DMS53 treated with DMSO at 0.1 percent for 48 hours (cell line): ENCODE results near the gene SERINC1.

Experiments used
- DNase-seq: peaks from one replicate; lab custom pipeline; 2025; ENCODE audit not compliant: unreplicated experiment; lab: John Stamatoyannopoulos, UW

The SERINC1 gene

DNA sequence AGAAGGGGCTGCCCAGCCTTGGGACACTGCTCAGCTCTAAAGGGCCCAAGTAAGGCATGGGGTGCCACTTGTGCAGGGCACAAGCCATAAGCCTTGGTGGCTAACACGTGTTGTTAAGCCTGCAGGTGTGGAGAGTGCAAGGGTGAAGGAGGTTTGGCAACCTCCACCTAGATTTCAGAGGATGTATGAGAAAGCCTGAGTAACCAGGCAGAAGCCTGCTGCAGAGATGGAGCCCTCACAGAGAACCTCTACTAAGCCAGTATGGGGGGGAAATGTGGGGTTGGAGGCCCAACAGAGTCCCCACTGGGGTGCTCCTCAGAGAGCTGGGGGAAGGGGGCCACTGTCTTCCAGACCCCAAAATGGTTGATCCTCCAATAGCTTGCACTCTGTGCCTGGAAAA, 32.6 kb downstream of the SERINC1 start:
- no peak for DNase-seq

- DNase-seq: no peak
These were observed 38.8 kb downstream of the SERINC1 start for GRCh38 chr6:122432816-122433215.

DNA sequence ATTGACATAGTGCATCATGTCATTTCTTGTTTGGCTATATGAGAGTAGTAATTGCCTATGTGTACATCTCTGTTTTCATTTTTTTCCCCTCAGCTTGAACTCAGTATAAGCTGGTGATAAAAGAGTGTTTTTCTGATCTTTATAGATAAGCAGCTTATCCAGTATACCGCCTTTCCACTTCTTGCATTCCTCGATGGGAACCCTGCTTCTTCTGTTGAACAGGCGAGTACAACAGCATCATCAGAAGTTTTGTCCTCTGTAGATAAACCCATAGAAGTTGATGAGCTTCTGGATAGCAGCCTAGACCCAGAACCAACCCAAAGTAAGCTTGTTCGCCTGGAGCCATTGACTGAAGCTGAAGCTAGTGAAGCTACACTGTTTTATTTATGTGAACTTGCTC, 39.8 kb downstream of the SERINC1 start:
- DNase-seq: no peak

DNA sequence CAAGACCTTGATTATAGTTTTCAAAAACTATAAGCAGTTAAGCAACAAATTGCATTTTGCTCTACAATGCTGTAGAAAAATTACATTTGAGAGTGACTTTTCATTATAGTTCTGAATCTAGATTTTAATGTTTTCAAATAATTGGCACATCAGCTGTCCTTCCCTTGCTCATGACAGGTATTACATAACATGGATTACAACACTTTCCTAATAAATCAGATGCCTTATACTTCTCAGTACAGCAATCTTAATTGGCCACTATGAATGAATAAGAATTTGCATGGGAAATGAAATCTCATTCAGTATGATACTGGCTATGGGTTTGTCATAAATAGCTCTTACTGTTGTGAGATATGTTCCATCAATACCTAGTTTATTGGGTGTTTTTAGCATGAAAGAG, 42.3 kb downstream of the SERINC1 start:
- no peak for DNase-seq

DNA sequence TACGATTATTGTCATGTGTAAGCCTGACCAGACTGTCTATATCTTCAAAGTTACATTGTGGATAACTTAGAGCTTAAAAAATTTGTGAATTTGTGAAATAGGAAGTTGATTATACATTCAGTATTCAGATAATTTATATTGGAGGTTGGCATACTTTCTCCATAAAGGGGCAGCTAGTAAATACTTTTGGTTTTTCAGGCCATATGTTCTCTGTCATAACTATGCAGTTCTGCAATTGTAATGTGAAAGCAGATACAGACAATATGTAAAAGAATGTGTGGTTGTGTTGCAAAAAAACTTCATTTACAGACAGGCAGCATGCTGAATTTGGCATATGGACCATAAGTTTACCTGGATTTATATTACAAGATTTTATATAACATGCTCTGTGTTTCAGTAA, 42.8 kb downstream of the SERINC1 start:
- no peak for DNase-seq

- DNase-seq: no peak
These were observed 45.0 kb downstream of the SERINC1 start for GRCh38 chr6:122426597-122426996.

DNA sequence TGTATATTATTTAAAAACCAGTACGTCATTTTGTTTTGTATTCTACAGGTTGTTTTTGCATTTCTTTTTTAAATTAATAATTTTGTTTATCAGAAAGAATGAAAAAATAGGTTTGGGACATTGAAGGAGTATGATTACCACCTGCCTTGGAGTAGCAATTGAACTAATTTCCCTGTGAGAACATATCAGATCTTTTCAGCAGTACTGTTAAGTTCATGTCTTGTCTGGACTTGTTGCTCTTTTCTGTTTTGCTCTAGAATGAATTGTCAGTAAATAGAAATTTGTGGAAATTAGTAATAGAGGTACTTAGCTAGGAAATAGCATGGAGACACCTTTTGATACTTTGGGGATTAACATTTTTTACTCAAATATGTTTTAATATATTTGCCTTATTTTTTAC, 47.9 kb downstream of the SERINC1 start:
- no peak for DNase-seq

DNA sequence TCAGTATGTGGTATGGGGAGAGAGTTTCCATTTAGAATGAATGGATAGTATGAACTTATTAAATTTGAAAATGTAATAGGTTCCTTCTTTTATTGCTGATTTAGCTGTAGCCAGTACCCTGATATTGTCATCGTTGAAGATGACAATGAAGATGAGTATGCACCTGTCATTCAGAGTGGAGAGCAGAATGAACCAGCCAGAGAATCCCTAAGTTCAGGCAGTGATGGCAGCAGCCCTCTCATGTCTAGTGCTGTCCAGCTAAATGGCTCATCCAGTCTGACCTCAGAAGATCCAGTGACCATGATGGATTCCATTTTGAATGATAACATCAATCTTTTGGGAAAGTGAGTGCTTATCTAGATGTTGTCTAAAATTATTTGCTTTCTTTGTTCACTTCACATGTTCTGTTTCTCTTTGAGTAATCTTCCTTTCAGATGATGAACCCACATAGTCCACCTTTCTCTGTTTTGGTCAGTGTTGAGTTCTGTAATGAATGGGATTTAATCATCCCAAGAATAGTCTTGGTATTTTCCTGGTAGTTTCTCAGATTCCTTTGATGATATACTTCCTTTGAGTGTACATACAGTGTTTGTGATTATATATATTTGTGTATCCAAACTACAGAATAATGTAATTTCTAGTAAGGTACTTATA, 48.9 kb downstream of the SERINC1 start:
- DNase-seq: no peak

GRCh38 chr6:122422003-122422402, 49.6 kb downstream of the SERINC1 start:
- no peak for DNase-seq

DNA sequence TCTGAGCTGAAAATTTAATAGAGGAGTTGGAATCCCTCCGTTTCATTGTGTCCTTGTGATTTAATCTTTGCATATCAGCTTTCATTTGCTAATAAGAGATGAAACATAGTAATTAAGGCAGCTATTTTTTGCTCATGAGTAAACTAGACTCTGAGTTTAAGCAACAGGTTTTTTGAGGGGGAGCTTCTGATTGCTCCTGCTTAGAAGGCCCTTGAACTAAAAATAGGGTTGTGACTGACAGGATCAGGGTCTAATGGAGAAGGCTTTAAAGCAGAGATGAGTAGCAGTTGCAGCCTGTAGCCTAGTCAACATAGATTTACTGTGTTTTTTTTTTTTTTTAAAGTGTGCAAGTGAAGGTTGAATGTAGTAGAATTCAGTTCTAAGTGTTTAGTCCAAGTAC, 54.8 kb downstream of the SERINC1 start:
- no peak for DNase-seq

DNA sequence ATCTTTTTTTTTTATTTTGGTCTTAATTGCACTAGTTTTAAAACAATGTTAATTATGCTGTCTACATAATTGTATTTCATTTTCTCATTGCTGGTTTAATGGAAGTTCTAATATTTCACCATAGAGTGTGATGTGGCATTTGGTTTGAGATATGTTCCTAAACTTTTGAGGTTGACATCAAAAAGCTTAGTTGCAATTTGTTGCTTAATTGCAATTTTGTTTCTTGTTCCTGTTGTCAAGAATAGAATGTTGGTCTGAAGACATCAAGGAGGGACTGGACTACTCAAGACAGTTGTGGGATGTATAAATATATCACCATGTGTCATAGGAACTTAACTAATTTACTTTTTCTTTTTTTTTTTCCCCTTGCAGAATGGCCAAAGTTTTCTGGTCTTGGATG, 59.6 kb downstream of the SERINC1 start:
- no peak for DNase-seq

GRCh38 chr6:122408702-122409458, 62.7 kb downstream of the SERINC1 start:
- no peak for DNase-seq

- no peak for DNase-seq
These were observed 63.4 kb downstream of the SERINC1 start for GRCh38 chr6:122408240-122408639.

DNA sequence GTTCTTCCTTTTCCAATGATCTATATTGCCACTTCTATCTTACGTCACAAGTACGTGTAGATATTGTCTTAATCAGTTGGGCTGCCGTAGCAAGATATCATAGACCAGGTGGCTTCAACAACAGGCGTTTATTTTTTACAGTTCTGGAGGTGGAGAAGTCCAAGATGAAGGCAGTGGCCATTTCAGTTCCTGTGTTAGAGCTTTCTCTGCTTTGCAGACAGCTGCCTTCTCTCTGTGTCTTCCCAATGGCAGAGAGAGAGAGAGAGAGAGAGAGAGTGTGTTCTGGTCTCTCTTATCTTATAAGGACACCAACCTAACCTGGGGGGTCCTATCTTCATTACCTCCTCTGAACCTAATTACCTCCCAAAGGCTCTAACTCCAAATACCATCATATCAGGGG, 63.9 kb downstream of the SERINC1 start:
- no peak for DNase-seq

DNA sequence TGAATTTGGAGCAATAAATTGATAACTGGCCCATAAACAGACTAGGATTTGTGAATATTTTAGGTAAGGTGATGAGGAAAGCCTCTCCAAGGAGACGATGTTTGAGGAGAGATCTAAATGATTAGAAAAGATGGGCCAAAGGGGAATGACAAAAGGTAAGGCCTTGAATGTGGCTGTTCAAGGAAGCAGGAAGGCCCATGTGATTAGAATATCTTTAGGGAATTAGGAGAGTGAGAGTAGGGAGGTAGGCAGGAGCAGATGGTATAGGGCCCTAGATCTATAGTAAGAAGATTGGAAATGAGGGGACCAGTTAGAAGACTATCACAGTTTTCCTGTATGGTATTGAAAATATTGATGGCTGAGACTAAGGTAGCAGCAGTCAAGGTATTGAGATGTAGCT, 65.4 kb downstream of the SERINC1 start:
- DNase-seq: no peak

- DNase-seq: no peak
These were observed 66.2 kb downstream of the SERINC1 start for GRCh38 chr6:122405417-122405816.

GRCh38 chr6:122404444-122404843, 67.2 kb downstream of the SERINC1 start:
- DNase-seq: no peak

DNA sequence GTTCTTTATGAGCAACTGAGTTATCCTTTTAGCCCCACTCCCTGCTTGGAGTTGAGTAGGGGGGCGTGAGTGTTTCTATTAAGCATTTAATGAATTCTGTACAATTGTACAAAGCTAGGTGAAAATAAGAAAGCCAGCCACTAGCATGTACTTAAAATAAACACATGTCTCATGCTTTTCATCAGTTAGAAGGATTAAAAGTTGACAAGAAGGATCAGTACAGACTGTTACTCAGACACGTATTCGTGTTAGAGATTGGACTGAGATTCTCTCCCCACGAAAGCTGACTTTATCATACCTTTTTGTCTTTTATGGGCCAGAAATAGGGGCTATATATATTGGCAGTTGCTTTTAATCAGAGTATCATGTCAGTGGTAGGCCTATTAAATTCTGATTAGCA, 70.5 kb downstream of the SERINC1 start:
- no peak for DNase-seq

- no peak for DNase-seq
These were observed 71.0 kb downstream of the SERINC1 start for GRCh38 chr6:122400462-122401089.

GRCh38 chr6:122400121-122400450, 71.5 kb downstream of the SERINC1 start:
- DNase-seq: no peak

DNA sequence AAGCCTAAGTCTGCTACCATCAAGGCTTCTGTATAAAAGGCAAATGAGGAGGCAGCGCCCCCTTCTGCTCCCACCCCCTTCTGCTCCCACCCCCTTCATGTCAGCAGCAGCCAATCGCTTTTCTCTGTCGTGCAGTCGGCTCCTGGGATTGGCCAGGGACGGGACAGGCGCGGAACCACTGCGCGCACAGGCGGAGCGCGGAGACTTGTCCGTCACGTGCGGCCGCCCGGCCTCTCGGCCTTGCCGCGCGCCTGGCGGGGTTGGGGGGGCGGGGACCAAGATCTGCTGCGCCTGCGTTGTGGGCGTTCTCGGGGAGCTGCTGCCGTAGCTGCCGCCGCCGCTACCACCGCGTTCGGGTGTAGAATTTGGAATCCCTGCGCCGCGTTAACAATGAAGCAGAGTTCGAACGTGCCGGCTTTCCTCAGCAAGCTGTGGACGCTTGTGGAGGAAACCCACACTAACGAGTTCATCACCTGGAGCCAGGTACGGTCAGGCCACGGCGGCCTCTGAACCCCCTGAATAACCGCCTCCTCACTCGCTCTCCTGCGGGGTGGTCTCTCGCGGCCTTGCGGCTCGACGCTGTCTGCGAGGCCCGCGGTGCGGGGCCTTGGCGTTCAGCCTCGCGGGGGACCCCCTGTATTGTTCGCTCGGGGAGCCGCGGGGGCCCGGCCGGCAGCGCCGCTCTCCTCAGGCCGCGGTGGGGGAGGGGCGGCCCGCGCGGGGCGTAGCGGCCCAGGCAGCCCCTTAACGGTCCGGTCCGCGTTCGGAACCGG, 72.1 kb downstream of the SERINC1 start, which contains the start of gene HSF2:
Gene HSF2 (plus strand): TSS at position 305 of the 773 bp plus-strand sequence. CDS start 86 bp downstream, at position 391.
- DNase-seq: peak; percentile 87

DNA sequence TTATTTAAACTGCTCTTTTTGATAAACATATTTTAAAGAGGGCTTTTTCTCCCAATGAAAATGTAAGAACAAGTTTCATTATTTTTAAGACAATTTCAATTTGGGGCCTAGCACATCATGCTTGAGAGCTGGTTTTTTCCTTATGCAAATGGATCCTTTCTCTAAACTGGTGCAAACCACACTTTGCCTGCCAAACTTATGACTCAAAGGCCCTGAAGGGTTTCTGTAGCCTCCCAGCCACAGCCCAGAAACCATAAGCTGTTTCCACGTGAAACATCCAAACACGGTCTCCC, 72.6 kb downstream of the SERINC1 start:
- DNase-seq: no peak
